ENCODE measurements around the gene ETS2.

Gene ETS2

GRCh38 chr21:38802050-38803026 is 3.4 kb upstream of the ETS2 start:
- peak; percentile 70 for DNase-seq

GRCh38 chr21:38803075-38803660 is 2.6 kb upstream of the ETS2 start:
- DNase-seq: no peak

- DNase-seq: no peak
Observed at GRCh38 chr21:38804030-38804788, 1.5 kb upstream of the ETS2 start.

- peak; percentile 75 for DNase-seq
Observed at GRCh38 chr21:38804789-38805327, 871 bp upstream of the ETS2 start.

- DNase-seq: no peak
Observed at GRCh38 chr21:38806153-38806941, 618 bp downstream of the ETS2 start.

- DNase-seq: no peak
Observed at GRCh38 chr21:38806942-38807284, 1.2 kb downstream of the ETS2 start.

- DNase-seq: no peak
Observed at GRCh38 chr21:38807441-38807871, 1.7 kb downstream of the ETS2 start.

- DNase-seq: no peak
Observed at GRCh38 chr21:38807986-38808385, 2.3 kb downstream of the ETS2 start.

- no peak for DNase-seq
Observed at GRCh38 chr21:38809198-38809878, 3.6 kb downstream of the ETS2 start.

GRCh38 chr21:38810034-38810825 is 4.5 kb downstream of the ETS2 start:
- DNase-seq: no peak

GRCh38 chr21:38810826-38811164 is 5.1 kb downstream of the ETS2 start:
- peak; percentile 2 for DNase-seq

- peak; percentile 44 for DNase-seq
Observed at GRCh38 chr21:38811257-38811656, 5.5 kb downstream of the ETS2 start.

GRCh38 chr21:38813143-38813542 is 7.4 kb downstream of the ETS2 start:
- DNase-seq: peak; percentile 22

- DNase-seq: peak; percentile 15
Observed at GRCh38 chr21:38813547-38813946, 7.8 kb downstream of the ETS2 start.

GRCh38 chr21:38814126-38815059 is 8.7 kb downstream of the ETS2 start:
- peak; percentile 90 for DNase-seq

- DNase-seq: no peak
Observed at GRCh38 chr21:38815060-38815405, 9.3 kb downstream of the ETS2 start.

- DNase-seq: no peak
Observed at GRCh38 chr21:38816400-38816977, 10.8 kb downstream of the ETS2 start.

GRCh38 chr21:38817371-38818324 is 11.9 kb downstream of the ETS2 start:
- no peak for DNase-seq
